ENCODE results near the gene FBXO2.

GRCh38 chr1:11654137-11654938 lies at the start of gene FBXO2, which contains the start of gene FBXO44:
- TF ChIP-seq POLR2A (IDR thresholded peaks at IDR 0.05) (no peak), CTCF (IDR thresholded peaks at IDR 0.05) (no peak)
